Measurements from ENCODE around the gene NR1I3.

GRCh38 chr1:161190962-161191521 is 47.0 kb downstream of the NR1I3 start:
- TF ChIP-seq EZH2 (IDR thresholded peaks at IDR 0.05): no peak
- TF ChIP-seq POLR2AphosphoS5 (IDR thresholded peaks at IDR 0.05; ENCODE audit: borderline replicate concordance, low read depth, low read length): no peak
